WTC11 (cell line): ENCODE data around the gene CPNE2. TPM values are rescaled to one million over a fixed set of nuclear protein-coding genes. Genes with fewer than 3 reads are reported as not detected.
"Not testable (repeated sequence)": the region's sequence is repeated elsewhere in the genome, so short reads cannot be mapped to it uniquely, and the experiment has no call there.

ENCODE experiments used
- ATAC-seq: fragments of 200-7000 bp; cut with Tn5 transposase; 2 replicates; pipeline ENCODE4 v1.10.0; 2021; ENCODE audit warnings: mild to moderate bottlenecking, moderate library complexity
- CTCF ChIA-PET: fragments of 300-600 bp; sonication (Branson Sonifier 250); formaldehyde crosslinking; loops from one replicate; lab custom pipeline; 2021; ENCODE audit warnings: antibody characterized with exemption; lab: Charles Lee
- POLR2A ChIA-PET: fragments of 350-600 bp; sonication (Branson Sonifier 250); formaldehyde crosslinking; loops from one replicate; lab custom pipeline; 2021; ENCODE audit warnings: antibody characterized with exemption; lab: Charles Lee
- DNase-seq: peaks from one replicate; pipeline ENCODE4 v3.0.0; 2021; ENCODE audit warnings: low spot score
- H3K27ac Mint-ChIP-seq: 2 replicates; pipeline ENCODE4 v1.8.0; 2021; ENCODE audit warnings: mixed read lengths
- H3K27me3 Mint-ChIP-seq: 2 replicates; pipeline ENCODE4 v1.8.0; 2021; ENCODE audit warnings: low read depth, mild to moderate bottlenecking, moderate library complexity, mixed read lengths
- H3K36me3 Mint-ChIP-seq: 2 replicates; pipeline ENCODE4 v1.8.0; 2021; ENCODE audit warnings: mixed read lengths
- H3K4me1 Mint-ChIP-seq: 2 replicates; pipeline ENCODE4 v1.8.0; 2022; ENCODE audit warnings: mixed read lengths
- H3K4me3 Mint-ChIP-seq: 2 replicates; pipeline ENCODE4 v1.8.0; 2021; ENCODE audit warnings: mild to moderate bottlenecking, moderate library complexity, mixed read lengths
- H3K9me3 Mint-ChIP-seq: 2 replicates; pipeline ENCODE4 v1.8.0; 2021; ENCODE audit warnings: mixed read lengths
- AR ChIP-seq: fragments of 250-450 bp; sonication (Bioruptor Pico); IDR thresholded peaks from 2 replicates; pipeline ENCODE4 v1.9.0; 2021; ENCODE audit warnings: mild to moderate bottlenecking
- E2F4 ChIP-seq: sonication (generic); formaldehyde crosslinking; IDR thresholded peaks from 2 replicates; pipeline ENCODE4 v1.8.1; 2022; ENCODE audit warnings: low read depth, mild to moderate bottlenecking, moderate library complexity, missing genetic modification reagents, borderline replicate concordance
- ERG ChIP-seq: fragments of 250-450 bp; sonication (Bioruptor Pico); IDR thresholded peaks from 2 replicates; pipeline ENCODE4 v1.8.0; 2021; ENCODE audit warnings: mild to moderate bottlenecking
- FOXK1 ChIP-seq: sonication (generic); formaldehyde crosslinking; IDR thresholded peaks from 2 replicates; pipeline ENCODE4 v1.8.0; 2022; ENCODE audit warnings: mild to moderate bottlenecking, moderate library complexity, missing genetic modification reagents
- GABPB1 ChIP-seq: sonication (generic); formaldehyde crosslinking; IDR thresholded peaks from 2 replicates; pipeline ENCODE4 v1.8.1; 2023; ENCODE audit warnings: mild to moderate bottlenecking, missing genetic modification reagents
- IRF2 ChIP-seq: sonication (generic); formaldehyde crosslinking; IDR thresholded peaks from 2 replicates; pipeline ENCODE4 v1.8.0; 2022; ENCODE audit warnings: low read depth, missing genetic modification reagents, borderline replicate concordance
- MLX ChIP-seq: sonication (generic); formaldehyde crosslinking; IDR thresholded peaks from 2 replicates; pipeline ENCODE4 v1.8.1; 2023; ENCODE audit warnings: mild to moderate bottlenecking, missing genetic modification reagents, moderate library complexity
- NFE2L1 ChIP-seq: sonication (generic); formaldehyde crosslinking; IDR thresholded peaks from 2 replicates; pipeline ENCODE4 v1.8.1; 2023; ENCODE audit warnings: missing genetic modification reagents
- PRDM15 ChIP-seq: sonication (generic); formaldehyde crosslinking; IDR thresholded peaks from 2 replicates; pipeline ENCODE4 v1.8.0; 2022; ENCODE audit warnings: missing genetic modification reagents
- ZNF396 ChIP-seq: fragments of 250-450 bp; sonication (Bioruptor Pico); IDR thresholded peaks from 2 replicates; pipeline ENCODE4 v1.8.0; 2021; ENCODE audit warnings: mild to moderate bottlenecking, moderate library complexity, borderline replicate concordance
- ZNF425 ChIP-seq: fragments of 250-450 bp; sonication (Bioruptor Pico); conservative IDR thresholded peaks from 2 replicates; pipeline ENCODE4 v1.9.0; 2021; ENCODE audit warnings: mild to moderate bottlenecking
- total RNA-seq: library from RNA; stranded (reverse); gene quantifications from 3 replicates; pipeline ENCODE4 v1.2.3, GENCODE V29; 2021

Gene CPNE2
- total RNA-seq, 1 experiment from 2014 or later = 14.0 TPM

- TF ChIP-seq IRF2 = no peak
- no peak for TF ChIP-seq NFE2L1 (CRISPR knock-in tag)
- TF ChIP-seq PRDM15 (CRISPR knock-in tag) = no peak
Observed at GRCh38 chr16:57060323-57061083, 31.9 kb upstream of the CPNE2 start (continued).

GRCh38 chr16:57061084-57061905 lies 31.1 kb upstream of the CPNE2 start:
- ChIA-PET CTCF (interaction anchor here (0.8 to 1.9 kb wide), 4 partner anchors 23 to 97 kb away, joined by 3 to 8 read pairs (median 7); partner anchors contain the start of gene CPNE2), POLR2A (no interaction called here)
- H3K36me3 Mint-ChIP-seq = no peaks in the 10 kb centered on the region
- no peaks in the 10 kb centered on the region for H3K9me3 Mint-ChIP-seq
- H3K27me3 Mint-ChIP-seq = no peaks in the 10 kb centered on the region
- no peak overlapping the region for H3K27ac Mint-ChIP-seq
- DNase-seq (no peak), ATAC-seq (no peak)
- H3K4me3 Mint-ChIP-seq = no peak overlapping the region
- H3K4me1 Mint-ChIP-seq = no peaks in the 10 kb centered on the region
- TF ChIP-seq GABPB1 (CRISPR knock-in tag) = 0 out of 2 replicates have a peak, but pooled peaks have one; percentile 24
- TF ChIP-seq ZNF425 = no peak

GRCh38 chr16:57062329-57062728 lies 30.1 kb upstream of the CPNE2 start:
- DNase-seq (no peak), ATAC-seq (no peak)
- ChIA-PET POLR2A (no interaction called here), CTCF (interaction anchor here (0.6 to 1.9 kb wide), 2 partner anchors 24 to 30 kb away, joined by 5 to 7 read pairs; partner anchors contain the start of gene CPNE2)
- no peaks in the 10 kb centered on the region for H3K36me3 Mint-ChIP-seq
- TF ChIP-seq GABPB1 (CRISPR knock-in tag) (0 out of 2 replicates have a peak, but pooled peaks have one; percentile 22), E2F4 (CRISPR knock-in tag) (no peak)
- TF ChIP-seq, all 79 proteins: peak for 1
- H3K27me3 Mint-ChIP-seq = no peaks in the 10 kb centered on the region
- H3K4me3 Mint-ChIP-seq = no peak overlapping the region
- H3K4me1 Mint-ChIP-seq = no peaks in the 10 kb centered on the region
- no peaks in the 10 kb centered on the region for H3K9me3 Mint-ChIP-seq
- H3K27ac Mint-ChIP-seq = no peak overlapping the region

GRCh38 chr16:57063189-57063588 lies 29.2 kb upstream of the CPNE2 start:
- H3K27ac Mint-ChIP-seq, CTCF ChIA-PET, H3K9me3 Mint-ChIP-seq, H3K27me3 Mint-ChIP-seq, DNase-seq, H3K36me3 Mint-ChIP-seq, ATAC-seq, POLR2A ChIA-PET, H3K4me1 Mint-ChIP-seq, H3K4me3 Mint-ChIP-seq: not testable (repeated sequence)

- POLR2A ChIA-PET = no interaction called here
- Mint-ChIP-seq H3K27ac (no peak overlapping the region), H3K9me3 (no peaks in the 10 kb centered on the region), H3K4me3 (no peak overlapping the region), H3K27me3 (no peaks in the 10 kb centered on the region), H3K36me3 (no peaks in the 10 kb centered on the region), H3K4me1 (0 out of 2 replicates have a peak, but pooled peaks cover 4% of the 10 kb centered on the region)
- DNase-seq = no peak
- CTCF ChIA-PET = interaction anchor here (0.8 kb wide), 1 partner anchor 353 kb away, joined by 3 read pairs; no protein-coding TSS in a partner anchor
- no peak for ATAC-seq
- TF ChIP-seq AR (CRISPR knock-in tag) (no peak), MLX (CRISPR knock-in tag) (no peak), ZNF396 (CRISPR knock-in tag) (no peak), ERG (no peak), FOXK1 (no peak)
Observed at GRCh38 chr16:57064995-57065394, 27.4 kb upstream of the CPNE2 start.
